Heart left ventricle (tissue), 16 donors: ENCODE data around the gene NFATC1. TPM values are rescaled to one million over a fixed set of nuclear protein-coding genes. Genes with fewer than 3 reads are reported as not detected.

Experiments used
- ATAC-seq, 4 donors: fragments of 200-7000 bp; cut with Tn5 transposase; one replicate each; pipeline ENCODE4 v1.9.1; 2020 to 2022; ENCODE audit warnings: moderate library complexity in 4 of 4, mild to moderate bottlenecking in 3 of 4, moderate number of reproducible peaks in 1 of 4
- DNase-seq, 5 donors: peaks; one replicate each; pipeline ENCODE4 v3.0.0-alpha.2; 2020
- H3K27ac ChIP-seq, 12 donors: fragments of 200-600 bp; sonication (generic) in 4 of 12; one replicate each; pipeline versions ENCODE4 v1.5.0 to v1.8.0; 2016 to 2022; ENCODE audit warnings: mild to moderate bottlenecking in 2 of 12
- H3K27me3 ChIP-seq, 9 donors: fragments of 200-600 bp; sonication (generic) in 2 of 9; one replicate each; pipeline versions ENCODE4 v1.5.1 to v1.8.0; 2016 to 2022; ENCODE audit warnings: mild to moderate bottlenecking in 3 of 9
- H3K36me3 ChIP-seq, 9 donors: fragments of 200-600 bp; sonication (generic) in 2 of 9; one replicate each; pipeline versions ENCODE4 v1.5.0 to v1.8.0; 2018 to 2022; ENCODE audit warnings: mild to moderate bottlenecking in 2 of 9
- H3K4me1 ChIP-seq, 12 donors: fragments of 200-600 bp; sonication (generic) in 4 of 12; one replicate each; pipeline versions ENCODE4 v1.5.0 to v1.8.0; 2016 to 2022; ENCODE audit warnings: mild to moderate bottlenecking in 3 of 12
- H3K4me3 ChIP-seq, 12 donors: fragments of 200-600 bp; sonication (generic) in 4 of 12; one replicate each; pipeline versions ENCODE4 v1.5.0 to v1.8.0; 2017 to 2022; ENCODE audit warnings: mild to moderate bottlenecking in 9 of 12, moderate library complexity in 4 of 12
- H3K9me3 ChIP-seq, 12 donors: fragments of 200-600 bp; sonication (generic) in 4 of 12; one replicate each; pipeline versions ENCODE4 v1.5.0 to v1.8.0; 2016 to 2022; ENCODE audit warnings: mild to moderate bottlenecking in 1 of 12
- POLR2A ChIP-seq, 2 donors: fragments of 450-650 bp; IDR thresholded peaks; one replicate each; pipeline ENCODE4 v1.6.1; 2017; ENCODE audit warnings: antibody characterized with exemption in 2 of 2, mild to moderate bottlenecking in 2 of 2, moderate library complexity in 2 of 2
- WGBS, 4 donors: extraction: QIAGEN DNeasy Blood & Tissue Kit in 2 of 4; methylation state at CpG; one replicate each; pipeline versions ENCODE4 v1.1.5 to v1.1.7; 2013 to 2018; 5-methylcytosine and 5-hydroxymethylcytosine counted together
- intact Hi-C, 10 donors: fragments of 100-400 bp; cut with DNase I; formaldehyde crosslinking; loops; one replicate each; pipeline versions ENCODE4 v1.11.1 to v1.14.2; 2022
- polyA plus RNA-seq, 2 donors: library from polyadenylated mRNA; stranded (reverse); fragments of 200-250 nt; gene quantifications; one replicate each; pipeline ENCODE4 v1.2.3, GENCODE V29; 2013
- total RNA-seq, 9 donors: library from RNA; depleted of rRNA in 2 of 9; stranded (reverse); fragments of >200 nt in 2 of 9; fragmentation: NEBNext Ultra II Directional in 3 of 9; extraction: Animal tissue kit (Norgen Biotek cat#: 25700) in 3 of 9; gene quantifications; one replicate each; pipeline versions ENCODE4 v1.1.0 to v1.2.4, GENCODE V29; 2016 to 2023
- TF ChIP-seq, protein P1 (sequence below), 12 donors: fragments of 200-600 bp; sonication (generic) in 4 of 12; IDR thresholded peaks; one replicate each; pipeline versions ENCODE4 v1.5.0 to v1.8.0; 2018 to 2022; ENCODE audit warnings: antibody characterized with exemption in 12 of 12, mild to moderate bottlenecking in 5 of 12
- donor health status: ischemic (EF 13 %, LVEDD 7.1; RV severe dilation, severe dysfunction).
- donor health status: healthy with polysubstance abuse.
- donor health status: DM: no; HTN: yes; CAD: no.
- donor health status: DM: no; HTN: no; CAD: no.
- donor health status: ischemic (EF 25% LVEDD 6.9; RV normal size, moderate dysfunction).
- donor health status: ischemic (EF 25% LVEDD 5.7; RV mildly dilated, moderate dysfunction).
- donor health status: healthy.
- donor health status: DM: yes; HTN: yes; CAD: no.
- donor health status: ischemic (EF 35%, LVEDD 5.7; RV mildly dilated, moderate dysfunction).
- donor health status: nonischemic (EF 11% LVEDD 7.7; RV severe dilation, severe dysfunction).
- donor health status: DM: yes; HTN: yes; CAD: no.
- donor health status: PGD.
- donor health status: ischemic (EF 29% LVEDD 5.4; RV normal size, mild dysfunction).
- donor health status: nonischemic (EF 23%, LVEDD 6.1; RV moderate dilation, normal function).

Gene NFATC1
- total and polyA plus RNA-seq, 11 donors = 6.5 to 26.7 (median 15.3) TPM

DNA sequence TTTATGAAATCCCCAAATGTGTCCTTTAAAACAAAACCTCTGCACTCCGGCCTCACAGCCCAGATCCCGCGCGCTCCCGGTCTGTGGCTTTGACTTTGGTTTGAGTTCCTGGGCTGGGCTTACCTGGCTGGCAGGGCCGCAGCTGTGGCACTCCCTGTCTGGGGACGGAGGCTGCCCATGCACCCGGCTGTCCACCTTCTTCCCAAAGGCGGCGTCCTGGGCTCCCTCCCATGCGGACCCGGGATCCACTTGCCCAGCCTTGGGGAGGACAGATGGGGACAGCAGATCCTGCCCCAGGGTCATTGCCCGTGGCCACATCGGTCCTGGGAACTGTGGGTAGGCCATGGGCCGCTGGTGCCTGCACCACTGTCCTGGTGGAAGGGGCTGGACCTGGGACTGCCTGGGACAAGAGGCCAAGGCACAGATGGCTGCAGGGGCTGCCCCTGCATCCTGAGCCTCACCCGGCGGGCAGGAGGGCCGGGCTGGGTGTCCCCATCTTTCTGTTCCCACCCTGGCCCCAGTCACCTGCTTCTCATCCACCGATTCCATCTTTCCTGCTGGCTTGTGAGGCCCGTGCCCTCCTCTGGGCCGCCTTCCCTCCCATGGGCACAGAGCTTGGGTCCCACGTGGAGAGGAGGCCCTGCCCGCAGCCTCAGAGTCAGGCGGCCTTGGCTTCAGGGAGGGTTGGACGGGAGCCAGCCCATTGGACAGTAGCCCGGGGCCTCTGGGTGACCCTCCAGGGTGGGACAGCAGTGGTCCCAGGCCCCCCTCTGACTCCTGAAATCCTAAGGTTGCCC is 27.7 kb downstream of the NFATC1 start:
- DNase-seq (peak in 1 of 5 donors; percentile 65), ATAC-seq (peak in 1 of 4 donors; percentile 11)
- Histone ChIP-seq H3K27ac (peak overlapping the region in 1 of 12 donors; percentile 24), H3K27me3 (no peaks in the 10 kb centered on the region), H3K4me1 (peaks cover 0 to 23% (median 7%) of the 10 kb centered on the region in 12 donors), H3K36me3 (peaks cover 0 to 26% (median 10%) of the 10 kb centered on the region in 9 donors), H3K4me3 (no peak overlapping the region), H3K9me3 (no peaks in the 10 kb centered on the region)
- 82 to 92% (median 86%) methylated on average over 18 to 26 of the region's 26 CpGs for WGBS, 4 donors
- TF ChIP-seq, protein P1, sequence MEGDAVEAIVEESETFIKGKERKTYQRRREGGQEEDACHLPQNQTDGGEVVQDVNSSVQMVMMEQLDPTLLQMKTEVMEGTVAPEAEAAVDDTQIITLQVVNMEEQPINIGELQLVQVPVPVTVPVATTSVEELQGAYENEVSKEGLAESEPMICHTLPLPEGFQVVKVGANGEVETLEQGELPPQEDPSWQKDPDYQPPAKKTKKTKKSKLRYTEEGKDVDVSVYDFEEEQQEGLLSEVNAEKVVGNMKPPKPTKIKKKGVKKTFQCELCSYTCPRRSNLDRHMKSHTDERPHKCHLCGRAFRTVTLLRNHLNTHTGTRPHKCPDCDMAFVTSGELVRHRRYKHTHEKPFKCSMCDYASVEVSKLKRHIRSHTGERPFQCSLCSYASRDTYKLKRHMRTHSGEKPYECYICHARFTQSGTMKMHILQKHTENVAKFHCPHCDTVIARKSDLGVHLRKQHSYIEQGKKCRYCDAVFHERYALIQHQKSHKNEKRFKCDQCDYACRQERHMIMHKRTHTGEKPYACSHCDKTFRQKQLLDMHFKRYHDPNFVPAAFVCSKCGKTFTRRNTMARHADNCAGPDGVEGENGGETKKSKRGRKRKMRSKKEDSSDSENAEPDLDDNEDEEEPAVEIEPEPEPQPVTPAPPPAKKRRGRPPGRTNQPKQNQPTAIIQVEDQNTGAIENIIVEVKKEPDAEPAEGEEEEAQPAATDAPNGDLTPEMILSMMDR (IDR thresholded peaks at IDR 0.05) = no peak
- intact Hi-C loops = no loop called here

DNA sequence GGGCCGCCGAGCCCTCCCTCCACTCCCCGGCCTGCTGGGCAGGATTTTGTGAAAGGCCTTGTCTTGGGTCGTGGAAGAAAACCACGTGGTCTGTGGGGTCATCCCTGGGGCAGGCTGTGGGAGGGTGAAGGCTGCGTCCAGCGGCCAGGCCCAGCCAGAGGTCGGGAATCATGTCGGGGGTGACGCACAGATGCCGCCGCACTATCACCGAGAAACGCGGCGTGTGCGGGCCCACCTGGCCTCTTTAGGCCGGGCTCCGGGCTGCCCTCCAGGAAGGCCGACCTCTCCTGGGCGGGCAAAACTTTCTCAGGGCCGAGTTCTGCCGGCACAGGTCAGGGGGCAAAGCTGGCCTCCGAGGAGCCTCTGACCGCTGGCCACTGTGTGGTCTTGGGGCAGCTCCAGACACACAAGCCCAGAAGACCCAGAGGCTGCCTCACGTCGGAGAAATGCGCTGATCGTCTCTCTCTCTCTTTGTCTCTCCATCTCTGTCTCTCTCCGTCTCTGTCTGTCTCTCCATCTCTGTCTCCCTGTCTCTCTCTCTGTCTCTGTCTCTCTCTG is 28.4 kb downstream of the NFATC1 start:
- Histone ChIP-seq H3K4me1 (peaks cover 0 to 23% (median 7%) of the 10 kb centered on the region in 12 donors), H3K36me3 (peaks cover 0 to 26% (median 7%) of the 10 kb centered on the region in 9 donors), H3K9me3 (no peaks in the 10 kb centered on the region), H3K27ac (peak overlapping the region in 4 of 12 donors; percentile 16 to 52 (median 25)), H3K27me3 (no peaks in the 10 kb centered on the region), H3K4me3 (no peak overlapping the region)
- DNase-seq (peak; percentile 61 to 79 (median 68)), ATAC-seq (peak in 3 of 4 donors; percentile 67 to 87 (median 70))
- intact Hi-C loops = no loop called here
- 68 to 84% (median 79%) methylated on average over 13 to 30 of the region's 30 CpGs for WGBS, 4 donors
- TF ChIP-seq, protein P1 (IDR thresholded peaks at IDR 0.05) = no peak
- no peak for TF ChIP-seq POLR2A (IDR thresholded peaks at IDR 0.05)

DNA sequence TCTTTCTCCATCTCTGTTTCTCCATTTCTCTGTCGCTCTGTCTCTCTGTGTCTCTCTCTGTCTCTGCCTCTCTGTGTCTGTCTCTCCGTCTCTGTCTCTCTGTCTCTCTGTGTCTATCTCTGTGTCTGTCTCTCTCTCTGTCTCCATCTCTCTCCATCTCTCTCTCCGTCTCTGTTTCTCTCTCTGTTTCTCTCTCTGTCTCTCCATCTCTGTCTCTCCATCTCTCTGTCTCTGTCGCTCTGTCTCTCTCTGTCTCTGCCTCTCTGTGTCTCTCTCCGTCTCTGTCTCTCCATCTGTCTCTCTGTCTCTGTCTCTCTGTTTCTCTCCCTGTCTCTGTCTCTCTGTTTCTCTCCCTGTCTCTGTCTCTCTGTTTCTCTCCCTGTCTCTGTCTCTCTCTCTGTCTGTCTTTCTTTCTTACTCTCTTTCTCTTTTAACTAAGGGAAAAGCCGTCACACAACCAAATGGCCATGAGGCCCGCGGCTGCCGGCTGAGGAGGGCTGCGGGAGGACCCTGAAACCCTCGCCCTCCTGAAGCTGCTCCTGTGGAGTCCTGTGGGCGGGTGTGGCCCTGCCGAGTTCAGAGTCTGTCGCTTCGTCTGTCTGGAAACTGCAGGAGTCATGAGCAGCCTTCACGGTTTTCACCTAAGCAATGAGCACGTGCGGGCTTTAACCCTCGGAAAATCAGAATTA is 29.3 kb downstream of the NFATC1 start:
- Histone ChIP-seq H3K4me1 (peaks cover 0 to 17% (median 7%) of the 10 kb centered on the region in 12 donors), H3K9me3 (no peaks in the 10 kb centered on the region), H3K4me3 (no peak overlapping the region), H3K27ac (no peak overlapping the region), H3K27me3 (no peaks in the 10 kb centered on the region), H3K36me3 (peaks cover 0 to 26% (median 7%) of the 10 kb centered on the region in 9 donors)
- WGBS, 4 donors = 89 to 94% (median 93%) methylated on average over 19 of the region's 19 CpGs
- no peak for TF ChIP-seq POLR2A (IDR thresholded peaks at IDR 0.05)
- TF ChIP-seq, protein P1 (IDR thresholded peaks at IDR 0.05) = no peak
- intact Hi-C loops = no loop called here
- DNase-seq (no peak), ATAC-seq (no peak)

DNA sequence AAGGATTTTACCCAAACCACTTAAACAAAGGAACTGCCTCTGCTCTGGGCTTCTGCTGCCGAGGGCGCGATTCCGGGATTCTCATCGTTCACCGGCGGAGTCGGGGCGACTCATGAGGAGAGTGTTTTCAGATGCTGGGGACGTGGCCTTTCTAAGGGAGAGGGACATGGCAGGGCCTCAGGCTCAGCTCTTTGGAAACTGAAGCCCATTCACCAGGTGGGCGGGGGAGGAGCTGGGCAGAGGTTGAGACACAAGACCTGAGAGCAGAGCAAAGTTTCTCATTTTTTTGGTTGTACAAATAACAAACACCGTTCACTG is 29.8 kb downstream of the NFATC1 start:
- ATAC-seq (no peak), DNase-seq (peak in 1 of 5 donors; percentile 39)
- TF ChIP-seq POLR2A (IDR thresholded peaks at IDR 0.05) = no peak
- TF ChIP-seq, protein P1 (IDR thresholded peaks at IDR 0.05) = no peak
- Histone ChIP-seq H3K27ac (no peak overlapping the region), H3K9me3 (no peaks in the 10 kb centered on the region), H3K4me1 (peaks cover 0 to 19% (median 7%) of the 10 kb centered on the region in 12 donors), H3K27me3 (no peaks in the 10 kb centered on the region), H3K36me3 (peaks cover 0 to 23% (median 7%) of the 10 kb centered on the region in 9 donors), H3K4me3 (no peak overlapping the region)
- intact Hi-C loops = no loop called here
- 90 to 94% (median 92%) methylated on average over 12 of the region's 12 CpGs for WGBS, 4 donors
